Pancreas (tissue), 10 donors: ENCODE results near the gene ACOT7. TPM values are rescaled to one million over a fixed set of nuclear protein-coding genes. Genes with fewer than 3 reads are reported as not detected.

Experiments
- ATAC-seq, 4 donors: fragments of 200-7000 bp; cut with Tn5 transposase; one replicate each; pipeline versions ENCODE4 v1.8.0 to v1.9.1; 2020; ENCODE audit warnings: mild to moderate bottlenecking in 4 of 4, moderate library complexity in 4 of 4
- DNase-seq, 6 donors: peaks; one replicate each; pipeline ENCODE4 v3.0.0-alpha.2; 2020
- FAIRE-seq: peaks from 2 replicates; lab custom pipeline; 2012; peaks lifted over from hg19 to GRCh38; lab: Jason Lieb, UNC
- H3K27ac ChIP-seq, 4 donors: fragments of 200-600 bp; sonication (generic); 1 replicate in 3 of 4; 2 replicates in 1 of 4; pipeline versions ENCODE4 v1.5.0 to v1.8.0; 2020
- H3K27me3 ChIP-seq, 4 donors: fragments of 200-600 bp; one replicate each; pipeline ENCODE4 v1.8.0; 2021
- H3K36me3 ChIP-seq, 3 donors: fragments of 200-600 bp; sonication (generic) in 1 of 3; one replicate each; pipeline versions ENCODE4 v1.5.0 to v1.8.0; 2020 to 2021
- H3K4me1 ChIP-seq, 3 donors: fragments of 200-600 bp; one replicate each; pipeline ENCODE4 v1.8.0; 2021
- H3K4me3 ChIP-seq, 4 donors: fragments of 200-600 bp; sonication (generic) in 2 of 4; one replicate each; pipeline versions ENCODE4 v1.5.0 to v1.8.0; 2020 to 2021
- H3K9me3 ChIP-seq, 4 donors: fragments of 200-600 bp; one replicate each; pipeline ENCODE4 v1.8.0; 2021
- WGBS, 2 donors: extraction: QIAGEN DNeasy Blood & Tissue Kit; methylation state at CpG; one replicate each; pipeline ENCODE4 v1.1.7; 2013; 5-methylcytosine and 5-hydroxymethylcytosine counted together
- intact Hi-C, 3 donors: fragments of 100-400 bp; cut with DNase I; formaldehyde crosslinking; loops; one replicate each; pipeline versions ENCODE4 v1.11.1 to v1.14.2; 2022
- polyA plus RNA-seq, 2 donors: library from polyadenylated mRNA; stranded (reverse); fragments of 200-250 nt; gene quantifications; one replicate each; pipeline ENCODE4 v1.2.3, GENCODE V29; 2013
- total RNA-seq, 6 donors: library from RNA; stranded (reverse); fragmentation: NEBNext Ultra II Directional in 4 of 6; extraction: Animal tissue kit (Norgen Biotek cat#: 25700) in 4 of 6; gene quantifications; one replicate each; pipeline versions ENCODE4 v1.2.1 to v1.2.4, GENCODE V29; 2021 to 2023
- TF ChIP-seq, protein P1 (sequence below), 4 donors: fragments of 200-600 bp; sonication (generic) in 3 of 4; IDR thresholded peaks; one replicate each; pipeline versions ENCODE4 v1.5.0 to v1.8.0; 2021; ENCODE audit warnings: antibody characterized with exemption in 4 of 4
- donor health status: healthy with polysubstance abuse.
- donor health status: DM: no; HTN: no; CAD: no; lungs with moderate emphysema.
- donor health status: DM: no; HTN: no; CAD: no.
- donor health status: control.
- donor health status: control.
- donor health status: Bipolar disorder and iron deficiency.
- donor health status: DM: yes; HTN: yes; CAD: no.
- donor health status: DM: no; HTN: no; CAD: no.
- donor health status: DM: no; HTN: no; CAD: no.
- donor health status: DM: yes; HTN: yes; CAD: no.

Gene ACOT7
- total and polyA plus RNA-seq, 8 donors = 3.1 to 7.6 (median 5.2) TPM

DNA sequence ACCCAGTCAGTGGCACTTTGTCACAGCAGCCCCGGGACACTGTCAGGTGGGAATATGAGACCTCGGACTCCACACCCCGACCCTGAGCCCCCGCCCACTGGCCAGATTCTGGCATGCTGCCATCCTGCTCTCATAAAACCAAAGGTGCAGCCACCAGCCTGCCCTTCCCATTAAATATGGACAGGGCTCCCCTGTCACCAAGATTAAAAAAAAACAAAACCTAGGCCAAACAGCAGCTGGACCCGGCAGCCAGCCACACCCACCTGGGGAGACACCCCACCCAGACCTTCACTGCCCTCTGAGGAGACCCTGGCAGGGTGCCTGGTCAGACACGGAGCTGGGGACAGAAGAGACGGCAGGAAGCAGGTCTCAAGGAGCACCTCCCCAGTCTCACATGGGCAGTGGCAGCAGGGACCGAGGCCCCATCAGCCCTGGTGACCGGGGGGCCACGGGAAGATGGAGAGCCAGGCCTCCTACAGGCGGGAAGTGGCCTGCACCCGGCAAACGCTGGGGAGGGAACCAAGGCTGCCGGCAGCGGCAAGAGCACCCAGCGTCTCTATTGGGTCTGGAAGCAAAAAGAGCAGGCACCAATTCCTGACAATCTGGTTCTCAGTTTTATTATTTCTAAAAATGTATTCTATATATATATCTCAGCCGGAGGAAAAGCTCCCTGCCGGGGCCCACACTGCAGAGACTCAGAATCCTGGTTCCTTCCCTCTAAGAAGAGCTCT is 61.9 kb downstream of the ACOT7 start:
- no peaks in the 10 kb centered on the region for H3K36me3 ChIP-seq
- DNase-seq (no peak), FAIRE-seq (no peak), ATAC-seq (no peak)
- H3K27me3 ChIP-seq = no peaks in the 10 kb centered on the region
- H3K9me3 ChIP-seq = no peaks in the 10 kb centered on the region
- intact Hi-C loops = no loop called here
- no peak overlapping the region for H3K27ac ChIP-seq
- WGBS, 2 donors = 74 to 79% methylated on average over 18 of the region's 18 CpGs
- H3K4me1 ChIP-seq = no peaks in the 10 kb centered on the region
- TF ChIP-seq, protein P1, sequence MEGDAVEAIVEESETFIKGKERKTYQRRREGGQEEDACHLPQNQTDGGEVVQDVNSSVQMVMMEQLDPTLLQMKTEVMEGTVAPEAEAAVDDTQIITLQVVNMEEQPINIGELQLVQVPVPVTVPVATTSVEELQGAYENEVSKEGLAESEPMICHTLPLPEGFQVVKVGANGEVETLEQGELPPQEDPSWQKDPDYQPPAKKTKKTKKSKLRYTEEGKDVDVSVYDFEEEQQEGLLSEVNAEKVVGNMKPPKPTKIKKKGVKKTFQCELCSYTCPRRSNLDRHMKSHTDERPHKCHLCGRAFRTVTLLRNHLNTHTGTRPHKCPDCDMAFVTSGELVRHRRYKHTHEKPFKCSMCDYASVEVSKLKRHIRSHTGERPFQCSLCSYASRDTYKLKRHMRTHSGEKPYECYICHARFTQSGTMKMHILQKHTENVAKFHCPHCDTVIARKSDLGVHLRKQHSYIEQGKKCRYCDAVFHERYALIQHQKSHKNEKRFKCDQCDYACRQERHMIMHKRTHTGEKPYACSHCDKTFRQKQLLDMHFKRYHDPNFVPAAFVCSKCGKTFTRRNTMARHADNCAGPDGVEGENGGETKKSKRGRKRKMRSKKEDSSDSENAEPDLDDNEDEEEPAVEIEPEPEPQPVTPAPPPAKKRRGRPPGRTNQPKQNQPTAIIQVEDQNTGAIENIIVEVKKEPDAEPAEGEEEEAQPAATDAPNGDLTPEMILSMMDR (IDR thresholded peaks at IDR 0.05) = no peak
- H3K4me3 ChIP-seq = no peak overlapping the region

DNA sequence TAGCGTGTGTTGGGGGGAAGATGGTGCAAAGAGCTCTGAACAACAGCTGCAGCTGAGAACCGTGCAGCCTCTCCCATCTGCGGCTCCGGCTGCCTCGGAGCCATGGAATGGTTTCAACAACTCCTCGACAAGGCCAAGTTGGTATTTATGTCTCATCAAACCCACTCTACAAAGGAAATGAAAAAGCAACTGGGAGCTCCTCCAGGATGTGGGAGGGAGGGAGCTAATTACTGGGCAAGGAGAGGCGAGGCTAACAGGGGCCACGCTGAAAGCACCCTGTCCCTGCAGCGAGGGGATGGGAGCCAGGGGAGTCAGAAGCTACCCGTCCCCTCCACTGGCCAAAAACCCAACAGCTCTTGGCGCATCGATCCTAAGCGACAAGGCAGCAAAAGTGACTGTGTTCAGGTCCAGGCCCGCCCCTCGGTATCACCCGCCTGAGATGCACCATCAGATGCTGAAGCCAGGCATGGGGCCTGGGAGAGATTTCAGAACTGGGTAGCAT is 63.1 kb downstream of the ACOT7 start:
- H3K36me3 ChIP-seq = no peaks in the 10 kb centered on the region
- intact Hi-C loops = no loop called here

DNA sequence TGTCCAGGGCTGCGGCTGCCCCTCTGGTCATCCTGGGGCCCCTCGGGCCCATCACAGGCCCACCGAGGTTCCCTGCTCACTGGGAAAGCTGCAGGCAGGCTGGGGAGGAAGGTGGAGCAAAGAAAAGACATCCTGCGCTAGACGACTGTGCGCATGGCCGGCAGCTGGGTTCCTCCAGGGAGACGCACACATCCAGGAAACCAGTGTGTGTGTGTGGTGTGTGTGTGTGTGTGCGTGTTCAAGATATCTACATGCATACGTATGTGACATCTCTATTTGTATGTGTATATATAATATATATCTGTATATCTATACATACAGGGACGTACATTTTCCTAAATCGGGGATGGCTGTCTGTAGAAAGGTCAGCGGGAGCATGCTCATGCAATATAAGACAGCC is 63.7 kb downstream of the ACOT7 start:
- no peak for DNase-seq
- TF ChIP-seq, protein P1 (IDR thresholded peaks at IDR 0.05) = no peak
- H3K27ac ChIP-seq = no peak overlapping the region

More for the DNA sequence above, 63.1 kb downstream of the ACOT7 start:
- WGBS, 2 donors = 90 to 91% methylated on average over 16 of the region's 16 CpGs
- H3K9me3 ChIP-seq = no peaks in the 10 kb centered on the region
- H3K4me3 ChIP-seq = no peak overlapping the region
- no peak for FAIRE-seq
- no peak for DNase-seq
- no peaks in the 10 kb centered on the region for H3K27me3 ChIP-seq
- peak in 1 of 4 donors; percentile 13 for ATAC-seq
- H3K4me1 ChIP-seq = no peaks in the 10 kb centered on the region
- H3K27ac ChIP-seq = no peak overlapping the region
- TF ChIP-seq, protein P1 (IDR thresholded peaks at IDR 0.05) = no peak

DNA sequence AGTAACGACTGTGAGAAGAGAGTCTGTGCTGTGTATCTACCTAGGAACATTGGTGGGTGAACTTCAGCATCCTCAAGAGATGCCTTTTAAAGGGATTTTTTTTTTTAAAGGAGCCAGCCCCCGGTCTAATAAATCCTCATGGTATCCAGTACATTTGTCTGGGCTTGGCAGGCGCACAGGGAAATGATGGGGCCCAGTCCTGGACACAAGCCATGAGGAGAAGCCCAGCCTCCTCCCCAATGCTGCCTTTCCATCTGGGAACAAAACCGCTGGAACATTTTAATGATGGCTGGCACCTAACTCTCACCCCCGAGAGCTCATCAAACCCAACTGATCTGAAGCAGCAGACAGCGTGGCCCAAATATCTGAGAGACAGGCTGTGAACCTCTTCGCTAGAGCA is 64.2 kb downstream of the ACOT7 start:
- 79 to 81% methylated on average over 7 of the region's 7 CpGs for WGBS, 2 donors
- intact Hi-C loops = no loop called here
- no peak for DNase-seq
- FAIRE-seq = no peak
- no peak overlapping the region for H3K27ac ChIP-seq
- H3K9me3 ChIP-seq = no peaks in the 10 kb centered on the region
- no peaks in the 10 kb centered on the region for H3K36me3 ChIP-seq
- H3K4me3 ChIP-seq = no peak overlapping the region
- TF ChIP-seq, protein P1 (IDR thresholded peaks at IDR 0.05) = no peak
- no peaks in the 10 kb centered on the region for H3K27me3 ChIP-seq
- H3K4me1 ChIP-seq = no peaks in the 10 kb centered on the region
- no peak for ATAC-seq

More for the DNA sequence above, 63.7 kb downstream of the ACOT7 start:
- FAIRE-seq = no peak
- intact Hi-C loops = no loop called here
- no peak for ATAC-seq
- Histone ChIP-seq H3K9me3 (no peaks in the 10 kb centered on the region), H3K36me3 (no peaks in the 10 kb centered on the region), H3K27me3 (no peaks in the 10 kb centered on the region), H3K4me3 (no peak overlapping the region), H3K4me1 (no peaks in the 10 kb centered on the region)
- WGBS, 2 donors = 83 to 87% methylated on average over 13 of the region's 13 CpGs

DNA sequence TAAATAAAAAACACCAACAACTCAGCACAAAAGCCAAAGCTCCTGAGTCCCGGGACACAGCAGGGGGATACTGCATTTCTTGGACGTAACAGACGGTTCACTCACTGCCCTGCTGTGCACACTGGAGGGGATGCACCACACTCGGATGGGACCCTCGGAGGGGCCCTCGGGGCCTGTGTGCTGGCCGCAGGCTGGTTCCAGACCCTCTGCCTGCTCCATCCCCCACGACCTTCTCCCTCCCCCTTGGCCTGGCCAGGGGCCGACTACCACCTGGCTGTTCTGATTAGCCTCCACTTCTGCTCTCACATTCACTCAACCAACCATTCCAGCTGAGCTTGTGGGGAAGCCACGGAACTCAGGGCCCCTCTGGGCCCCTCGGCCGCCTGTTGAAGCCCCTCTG is 64.9 kb downstream of the ACOT7 start:
- intact Hi-C loops = no loop called here
- FAIRE-seq = no peak
- no peak for ATAC-seq
- no peaks in the 10 kb centered on the region for H3K27me3 ChIP-seq
- DNase-seq = no peak
- no peaks in the 10 kb centered on the region for H3K36me3 ChIP-seq
- TF ChIP-seq, protein P1 (IDR thresholded peaks at IDR 0.05) = no peak
- H3K9me3 ChIP-seq = no peaks in the 10 kb centered on the region
- no peak overlapping the region for H3K27ac ChIP-seq
- WGBS, 2 donors = 85 to 98% methylated on average over 12 of the region's 12 CpGs
- H3K4me3 ChIP-seq = no peak overlapping the region
- no peaks in the 10 kb centered on the region for H3K4me1 ChIP-seq
